NCI-H146 treated with DMSO at 0.1 percent for 48 hours (cell line): ENCODE data around the gene UGT1A8.
"Not testable (repeated sequence)": the region's sequence is repeated elsewhere in the genome, so short reads cannot be mapped to it uniquely, and the experiment has no call there.

Experiments used
- DNase-seq: peaks from one replicate; lab custom pipeline; 2025; ENCODE audit not compliant: unreplicated experiment; lab: John Stamatoyannopoulos, UW

UGT1A8 gene

GRCh38 chr2:233681521-233682099 is 64.2 kb downstream of the UGT1A8 start, which contains the start of gene UGT1A7:
Gene UGT1A7 (plus strand): TSS chr2:233681901. CDS start chr2:233681938, 37 bp downstream.
- DNase-seq: no peak

DNA sequence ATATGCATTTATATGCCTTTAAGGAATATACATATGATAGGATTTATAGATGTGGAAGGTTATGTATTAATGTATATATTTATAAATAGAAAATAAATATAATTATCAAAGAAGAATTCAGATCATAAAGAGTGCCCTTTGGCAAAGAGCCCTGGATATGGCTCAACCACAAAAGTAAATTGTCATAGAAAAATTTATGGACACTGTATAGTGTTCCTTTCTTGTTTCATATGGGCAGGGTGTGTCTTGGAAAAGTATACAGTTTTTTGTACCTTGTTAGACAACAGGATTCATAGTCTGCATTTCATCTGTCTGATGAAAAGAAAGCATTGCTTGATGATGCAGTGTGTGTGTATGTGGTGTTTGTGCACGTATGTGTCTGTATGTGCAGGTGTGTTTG is 67.2 kb downstream of the UGT1A8 start:
- DNase-seq: no peak

GRCh38 chr2:233686928-233687327 is 69.5 kb downstream of the UGT1A8 start:
- no peak for DNase-seq

DNA sequence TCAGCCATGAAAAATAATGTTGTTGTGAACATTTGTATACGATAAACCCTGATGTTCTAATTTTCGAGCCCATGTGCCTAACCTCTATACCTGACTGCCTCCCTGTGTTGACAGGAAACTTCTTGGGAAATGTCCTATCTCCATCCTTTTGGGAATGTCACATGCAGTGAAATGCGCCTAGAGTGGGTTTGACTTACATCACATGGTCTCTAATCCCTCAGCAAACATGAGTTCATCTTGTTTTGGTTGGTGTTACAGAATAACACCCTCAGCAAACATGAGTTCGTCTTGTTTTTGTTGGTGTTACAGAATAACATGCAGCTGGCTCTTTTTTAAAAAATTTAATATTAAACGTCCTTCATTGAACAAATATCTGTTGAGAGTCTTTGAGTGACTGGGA is 70.9 kb downstream of the UGT1A8 start:
- no peak for DNase-seq

DNA sequence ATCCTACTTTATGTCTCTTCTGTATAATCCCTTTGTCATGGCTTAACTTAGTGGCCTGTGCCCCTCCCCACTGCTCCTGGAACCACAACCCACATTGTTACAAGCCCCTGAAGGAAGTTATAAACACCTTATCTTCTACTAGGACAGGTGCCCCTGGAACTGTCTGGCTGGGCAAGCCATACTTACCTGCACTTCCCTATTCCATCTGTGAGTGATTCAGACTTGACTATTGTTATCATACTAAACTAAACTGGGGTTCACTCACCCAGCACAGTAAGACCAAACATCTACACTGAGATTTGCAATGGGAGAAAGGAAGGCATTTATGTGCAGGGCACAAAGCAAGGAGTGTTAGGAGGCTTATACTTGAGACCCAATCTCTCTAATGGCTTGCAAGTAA is 71.6 kb downstream of the UGT1A8 start:
- DNase-seq: no peak

DNA sequence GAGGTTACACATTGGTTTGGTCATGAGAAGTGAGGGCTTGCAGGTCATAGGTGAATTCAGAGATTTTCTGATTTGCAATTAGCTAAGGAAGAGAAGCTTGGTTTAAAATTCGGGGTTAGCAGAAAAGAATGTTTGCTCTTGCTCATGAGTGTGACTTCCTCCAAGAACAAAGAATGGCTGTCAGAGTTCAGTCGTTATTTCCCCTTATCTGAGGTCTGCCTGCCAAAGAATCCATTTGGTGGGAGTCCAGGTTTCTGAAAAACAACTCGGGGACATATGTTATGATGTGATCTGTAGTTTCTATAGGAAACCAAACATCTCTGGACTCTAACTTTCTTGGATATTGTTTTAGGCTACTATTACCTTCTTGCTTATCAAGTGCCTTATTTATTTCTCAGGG is 72.1 kb downstream of the UGT1A8 start:
- DNase-seq: no peak

DNA sequence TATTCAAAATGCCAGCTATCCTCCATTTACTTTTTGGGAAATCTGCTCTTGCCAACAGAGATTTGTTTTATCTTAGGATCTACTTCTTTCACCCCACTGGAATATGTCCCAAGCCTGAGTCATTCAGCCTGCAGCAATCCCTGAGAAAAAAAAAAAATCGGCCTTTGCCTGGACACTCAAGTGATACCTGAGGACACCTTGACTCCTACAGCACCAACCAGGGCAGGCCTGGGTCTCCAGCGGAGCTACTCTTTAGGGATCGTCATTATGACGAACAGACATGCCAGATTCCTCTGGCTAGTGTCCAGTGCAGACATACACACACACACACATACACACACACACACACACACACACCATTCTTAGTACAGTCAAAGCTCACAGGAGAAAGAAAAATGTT is 73.0 kb downstream of the UGT1A8 start:
- no peak for DNase-seq

GRCh38 chr2:233691443-233692433 is 74.3 kb downstream of the UGT1A8 start:
- DNase-seq: no peak

DNA sequence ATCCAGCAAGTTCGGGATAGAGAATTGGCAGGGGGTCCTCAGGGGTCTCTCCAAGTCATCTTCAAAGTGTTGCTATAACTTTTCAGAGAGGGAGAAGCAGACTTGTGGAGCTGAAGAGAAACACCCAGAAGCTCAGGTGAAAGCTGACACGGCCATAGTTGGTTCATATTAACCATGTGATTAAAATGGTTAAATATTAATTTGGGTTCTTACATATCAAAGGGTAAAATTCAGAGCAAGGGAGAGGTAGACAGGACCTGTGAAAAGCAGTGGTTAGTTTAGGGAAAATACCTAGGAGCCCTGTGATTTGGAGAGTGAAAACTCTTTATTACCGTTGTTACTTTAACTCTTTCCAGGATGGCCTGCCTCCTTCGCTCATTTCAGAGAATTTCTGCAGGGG is 75.2 kb downstream of the UGT1A8 start, which contains the start of gene UGT1A6:
TSS of gene UGT1A6 (plus strand) at position 243 of the 400 bp plus-strand sequence. CDS start at position 358, 115 bp downstream.
- no peak for DNase-seq

DNA sequence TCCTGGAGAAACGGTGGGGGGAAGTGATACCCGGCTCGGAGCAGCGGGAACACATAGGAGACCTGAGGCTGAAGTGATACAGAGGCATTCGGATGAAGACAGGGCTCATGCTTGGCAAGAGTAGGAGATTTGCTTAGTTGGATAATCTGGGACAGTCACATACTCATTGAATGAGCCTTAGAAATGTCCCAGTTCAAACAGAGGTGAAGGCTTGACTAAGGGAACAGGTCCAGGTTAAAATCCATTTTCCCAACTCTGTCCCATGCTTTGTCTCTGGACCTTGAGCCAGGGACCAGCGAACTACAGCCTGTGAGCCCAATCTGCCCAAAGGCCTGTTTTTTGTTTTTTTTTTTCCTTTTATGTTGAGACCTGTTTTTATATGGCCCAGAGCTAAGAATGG is 76.5 kb downstream of the UGT1A8 start:
- no peak for DNase-seq

DNA sequence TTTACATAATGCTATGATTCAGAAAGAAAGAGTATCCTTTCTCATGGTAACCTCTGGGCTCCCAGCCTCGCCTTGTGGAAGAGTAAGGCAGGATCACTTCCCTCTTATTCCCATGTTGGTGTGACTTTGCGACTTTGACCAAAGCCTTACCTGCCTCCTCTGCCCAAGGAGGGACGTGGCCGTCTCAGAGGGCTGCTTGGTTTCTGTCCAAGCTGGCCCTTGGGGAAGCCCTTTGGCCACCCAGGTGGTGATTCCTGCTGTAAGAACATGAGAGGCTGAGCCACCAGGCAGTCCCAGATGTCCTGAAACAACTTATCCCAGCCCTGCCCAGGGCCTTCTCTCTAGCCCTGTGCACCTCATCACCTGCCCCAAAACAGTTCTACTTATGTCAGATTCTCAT is 81.3 kb downstream of the UGT1A8 start:
- no peak for DNase-seq

GRCh38 chr2:233699424-233700027 is 82.1 kb downstream of the UGT1A8 start:
- DNase-seq: no peak

DNA sequence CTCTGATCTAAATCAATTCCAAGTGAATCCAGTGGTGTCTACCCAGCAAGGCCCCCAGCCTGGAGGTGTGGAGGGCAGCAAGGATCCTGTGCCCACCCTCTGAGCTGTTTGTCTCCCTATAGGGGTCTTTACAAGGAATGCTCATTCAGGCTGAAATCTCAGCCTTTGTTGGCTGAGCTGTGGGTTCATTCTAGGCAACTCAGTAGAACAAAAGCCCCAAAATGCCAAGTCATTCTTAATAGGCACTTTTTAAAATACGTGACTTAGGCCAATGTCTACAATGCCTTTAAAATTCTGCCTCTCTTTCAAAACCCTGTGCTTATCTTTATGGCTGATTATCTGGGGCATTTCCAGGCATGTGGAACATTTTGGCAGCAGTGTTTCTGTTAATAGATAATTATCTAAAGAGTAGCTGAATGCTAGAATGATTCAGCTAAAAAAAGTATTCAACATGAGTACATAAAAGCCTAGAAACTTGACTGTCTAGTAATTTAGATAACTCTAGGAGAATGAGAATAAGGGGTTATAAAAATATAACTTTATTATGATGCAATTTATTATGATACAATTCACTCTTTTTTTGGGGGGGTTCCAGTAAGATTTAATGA is 82.7 kb downstream of the UGT1A8 start:
- no peak for DNase-seq

DNA sequence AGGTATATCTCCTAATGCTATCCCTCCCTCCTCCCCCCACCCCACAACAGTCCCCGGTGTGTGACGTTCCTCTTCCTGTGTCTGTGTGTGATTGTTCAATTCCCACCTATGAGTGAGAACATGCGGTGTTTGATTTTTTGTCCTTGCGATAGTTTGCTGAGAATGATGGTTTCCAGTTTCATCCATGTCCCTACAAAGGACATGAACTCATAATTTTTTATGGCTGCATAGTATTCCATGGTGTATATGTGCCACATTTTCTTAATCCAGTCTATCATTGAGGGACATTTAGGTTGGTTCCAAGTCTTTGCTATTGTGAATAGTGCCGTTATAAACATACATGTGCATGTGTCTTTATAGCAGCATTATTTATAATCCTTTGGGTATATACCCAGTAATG is 83.4 kb downstream of the UGT1A8 start:
- DNase-seq: not testable (repeated sequence)

GRCh38 chr2:233702238-233702637 is 84.8 kb downstream of the UGT1A8 start:
- no peak for DNase-seq

GRCh38 chr2:233705911-233706506 is 88.6 kb downstream of the UGT1A8 start:
- no peak for DNase-seq

DNA sequence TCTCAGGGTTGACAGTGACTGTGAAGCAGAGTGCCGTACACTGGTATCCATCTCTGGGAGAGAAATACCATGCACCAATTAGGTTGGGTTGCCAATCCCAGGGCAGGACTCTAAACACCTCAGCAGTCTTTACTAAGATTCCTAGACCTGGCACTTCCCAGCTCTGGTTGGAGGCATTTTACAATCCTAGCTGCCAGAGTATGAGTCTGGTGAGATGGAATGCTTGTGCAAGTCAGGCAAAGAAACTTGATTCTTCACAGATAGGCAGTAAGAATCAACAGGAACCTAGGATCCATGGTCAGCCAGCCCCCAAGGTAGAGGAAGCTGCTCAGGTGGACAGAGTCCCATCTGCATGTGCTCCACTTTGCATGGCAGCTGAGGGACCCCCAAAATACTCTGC is 89.3 kb downstream of the UGT1A8 start:
- no peak for DNase-seq

DNA sequence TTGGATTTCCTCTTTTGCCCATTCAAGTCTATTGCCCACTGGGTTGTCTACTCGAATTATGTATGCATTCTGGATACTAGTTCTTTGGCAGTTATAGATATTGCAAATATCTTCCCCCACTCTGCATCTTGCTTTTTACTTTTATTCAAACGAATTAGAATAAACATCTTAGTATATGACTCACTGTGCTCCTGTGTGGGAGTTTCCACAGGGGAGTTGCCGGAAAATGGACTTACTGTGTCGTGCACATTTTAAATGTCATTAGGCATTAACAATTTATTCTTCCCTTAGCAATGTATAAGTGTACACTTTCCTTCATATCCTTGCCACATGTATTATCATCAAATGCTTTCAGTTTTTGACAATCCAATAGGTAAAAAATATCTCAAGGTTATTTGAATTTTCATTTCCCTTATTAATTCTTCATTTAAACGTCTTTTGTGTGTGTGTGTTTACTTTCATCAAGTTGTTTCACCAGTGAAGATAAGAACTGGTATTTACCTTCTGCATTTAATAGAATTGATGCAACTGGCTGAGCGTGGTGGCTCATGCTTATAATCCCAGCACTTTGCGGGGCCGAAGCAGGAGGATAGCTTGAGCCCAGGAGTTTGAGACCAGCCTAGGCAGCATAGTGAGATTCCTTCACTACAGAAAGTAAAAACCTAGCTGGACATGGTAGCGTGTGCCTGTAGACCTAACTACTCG is 90.7 kb downstream of the UGT1A8 start:
- DNase-seq: no peak

GRCh38 chr2:233708942-233709341 is 91.5 kb downstream of the UGT1A8 start:
- DNase-seq: no peak

DNA sequence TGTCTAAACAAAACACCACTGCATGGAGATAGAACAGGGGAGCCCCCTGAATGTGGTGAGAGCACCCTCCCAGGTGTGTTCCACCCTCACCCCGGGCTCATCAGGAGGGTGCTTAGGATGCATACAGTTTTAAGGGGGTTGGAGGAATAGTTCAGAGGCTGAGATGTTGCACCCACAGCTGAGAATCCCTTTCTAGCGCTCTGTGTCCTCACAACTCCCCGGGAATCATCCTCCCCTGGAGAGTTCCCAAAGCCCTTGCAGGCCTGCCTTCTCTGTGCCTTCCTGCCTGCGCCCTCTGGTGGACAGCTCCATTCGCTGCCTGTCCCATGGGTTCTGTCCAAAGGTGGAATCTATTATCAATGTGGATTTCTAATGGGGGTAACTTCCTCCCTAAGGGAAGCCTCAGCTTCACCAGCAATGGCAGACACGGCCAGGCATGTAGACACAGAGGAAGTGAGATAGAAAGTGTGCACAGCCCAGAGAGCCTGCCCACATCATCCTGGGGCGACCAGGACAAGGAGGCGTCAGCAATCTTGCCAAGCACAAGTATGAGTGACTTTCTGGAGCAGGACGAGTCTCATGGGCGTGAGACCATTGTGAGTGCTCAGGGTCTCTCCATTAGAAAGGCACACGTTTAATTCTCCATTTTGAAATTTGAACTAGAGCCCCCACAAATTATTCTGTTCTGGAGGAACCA is 94.0 kb downstream of the UGT1A8 start:
- no peak for DNase-seq
